GM15510 (cell line): ENCODE measurements around the gene IL15RA.

ENCODE experiments used
- POLR2A ChIP-seq: IDR thresholded peaks from 3 replicates; pipeline ENCODE4 v1.6.1; 2011; ENCODE audit warnings: borderline replicate concordance; ENCODE audit not compliant: insufficient read length; ENCODE audit errors: extremely low read depth

The IL15RA gene

DNA sequence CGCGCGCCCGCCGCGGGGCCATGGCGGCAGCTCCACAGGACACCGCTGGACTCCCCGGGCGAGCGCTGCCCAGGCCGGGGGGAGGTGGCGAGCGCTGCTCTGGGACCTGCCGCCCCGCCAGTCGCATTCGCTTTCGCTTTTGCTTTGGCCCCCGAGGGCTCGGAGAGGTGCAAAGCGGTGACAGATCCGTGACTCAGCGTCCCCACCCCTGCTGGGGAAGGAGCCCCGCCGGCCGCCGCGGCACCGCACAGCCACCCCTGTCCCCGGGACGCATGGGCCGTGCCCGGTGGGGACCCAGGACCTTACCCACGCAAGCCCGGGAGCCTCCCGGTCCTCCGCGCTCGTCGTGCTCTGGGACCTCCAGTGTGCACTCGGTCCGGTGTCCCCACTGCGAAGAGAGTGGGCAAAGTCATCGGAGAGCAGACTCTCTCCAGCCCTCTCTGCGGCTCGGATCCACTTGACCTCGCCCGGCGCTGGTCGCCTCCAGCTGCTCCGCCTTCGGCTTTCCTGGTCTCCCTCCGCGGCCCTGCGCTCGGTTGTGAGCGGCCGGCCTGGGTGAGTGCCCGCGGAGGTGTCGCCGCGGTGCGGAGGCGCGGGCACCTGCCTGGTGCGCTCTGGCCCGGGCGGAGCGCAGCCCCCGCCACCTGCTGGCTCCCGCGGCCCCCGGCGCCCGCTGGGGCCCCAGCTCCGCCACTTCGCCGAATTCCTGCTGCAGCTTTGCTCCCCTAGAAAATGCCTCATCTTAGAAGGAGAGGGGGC is at the start of gene IL15RA:
IL15RA (minus strand) TSS at position 73 of the 759 bp plus-strand sequence; CDS start at position 22, 51 bp downstream.
- peak; percentile 22 for TF ChIP-seq POLR2A

GRCh38 chr10:6025683-6026255 is 48.4 kb upstream of the IL15RA start:
- no peak for TF ChIP-seq POLR2A

GRCh38 chr10:6024334-6024682 is 47.0 kb upstream of the IL15RA start:
- TF ChIP-seq POLR2A = no peak

- TF ChIP-seq POLR2A = no peak
Measured at GRCh38 chr10:6023661-6024333, 46.5 kb upstream of the IL15RA start.

DNA sequence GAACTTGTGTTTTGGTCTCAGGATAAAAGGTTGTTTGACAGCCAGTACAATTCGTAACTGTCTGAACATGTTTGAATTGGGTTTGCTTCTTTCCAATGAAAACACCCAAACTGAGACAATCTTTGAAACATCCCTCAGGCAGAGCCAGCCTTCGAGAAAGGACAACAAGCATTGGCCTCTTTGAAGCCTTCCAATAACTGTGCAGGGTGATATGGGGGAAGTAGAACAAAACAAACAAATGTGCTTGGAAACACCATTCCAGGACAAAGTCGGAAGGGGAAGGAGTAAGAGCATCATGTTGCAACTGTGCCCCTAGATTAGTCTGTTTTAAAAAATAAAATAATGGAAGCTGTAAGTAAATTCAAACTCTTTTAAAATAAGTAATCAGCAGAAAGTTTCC is 45.3 kb upstream of the IL15RA start:
- TF ChIP-seq POLR2A = no peak

DNA sequence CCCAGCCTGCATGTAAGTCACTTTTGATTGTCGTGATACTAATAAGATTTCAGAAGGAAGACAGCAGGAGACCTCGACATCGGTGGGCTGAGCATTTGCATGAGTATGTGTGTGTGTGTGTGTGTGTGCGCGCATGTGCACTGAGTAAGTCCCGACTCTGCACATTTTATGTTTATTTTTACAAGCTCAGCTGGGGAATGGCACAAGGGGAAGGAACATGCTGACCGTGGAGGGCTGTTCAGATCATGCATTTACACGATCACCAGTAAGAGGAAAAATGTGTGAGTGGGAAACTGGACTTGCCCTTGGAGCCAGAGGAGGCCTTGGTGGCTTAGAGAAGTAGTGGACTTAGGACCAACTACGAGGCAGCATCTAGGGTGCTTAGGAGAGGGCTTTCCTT is 43.5 kb upstream of the IL15RA start:
- no peak for TF ChIP-seq POLR2A

GRCh38 chr10:6019796-6020195 is 42.5 kb upstream of the IL15RA start:
- no peak for TF ChIP-seq POLR2A

DNA sequence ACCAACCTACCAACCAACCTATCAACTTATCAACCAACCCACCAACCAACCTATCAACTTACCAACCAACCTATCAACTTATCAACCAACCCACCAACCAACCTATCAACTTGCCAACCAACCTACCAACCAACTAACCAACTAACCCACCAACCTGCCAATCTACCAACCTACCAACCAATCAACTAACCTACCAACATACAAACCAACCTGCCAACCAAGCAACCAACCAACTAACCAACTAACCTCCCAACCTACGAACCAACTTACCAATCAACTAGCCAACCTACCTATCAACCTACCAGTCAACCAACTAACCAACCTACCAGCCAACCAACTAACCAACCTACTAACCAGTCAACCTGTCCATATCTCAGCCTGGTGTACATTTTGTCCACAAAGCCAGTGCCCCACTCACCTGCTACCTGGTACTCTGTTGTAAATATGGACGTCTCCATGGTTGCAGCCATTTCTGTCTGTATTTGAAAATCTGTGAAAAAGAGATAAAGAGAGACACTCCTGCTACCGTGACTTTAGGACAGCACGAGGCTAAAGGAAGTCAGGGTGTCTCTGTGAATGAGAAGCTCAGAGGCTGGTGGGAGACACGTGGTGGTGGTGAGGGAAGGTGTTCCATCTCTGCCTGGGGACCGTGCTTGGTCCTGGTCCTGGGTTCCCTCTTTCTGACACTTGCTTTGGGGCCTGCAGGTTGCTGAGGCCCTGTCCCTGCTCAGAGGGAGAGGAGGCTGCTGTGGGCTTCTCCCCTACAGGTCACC is 41.9 kb upstream of the IL15RA start:
- TF ChIP-seq POLR2A = no peak

DNA sequence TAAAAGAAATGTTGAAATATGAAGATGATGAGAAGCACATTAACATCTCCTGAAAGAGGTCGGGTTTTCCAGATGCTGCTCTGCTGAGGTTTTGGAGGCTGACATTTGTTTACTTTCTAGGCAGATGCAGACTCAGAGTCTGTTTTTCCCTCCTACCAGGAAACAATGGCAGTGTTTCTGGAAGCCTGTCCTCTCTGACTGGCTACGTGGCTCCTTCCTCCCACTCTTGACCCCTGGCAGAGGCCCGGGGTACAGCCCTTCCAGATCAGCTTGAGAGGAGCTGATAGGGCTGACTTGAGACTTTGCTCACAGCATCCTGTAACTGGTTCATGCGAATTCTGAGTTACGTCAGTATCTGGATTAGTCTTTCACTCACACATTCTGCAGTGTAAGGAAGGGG is 41.1 kb upstream of the IL15RA start:
- TF ChIP-seq POLR2A = no peak

- TF ChIP-seq POLR2A = no peak
Measured at GRCh38 chr10:6017781-6018354, 40.5 kb upstream of the IL15RA start.

GRCh38 chr10:6014241-6014761 is 37.0 kb upstream of the IL15RA start:
- no peak for TF ChIP-seq POLR2A

- TF ChIP-seq POLR2A = no peak
Measured at GRCh38 chr10:6013413-6014192, 36.3 kb upstream of the IL15RA start.

DNA sequence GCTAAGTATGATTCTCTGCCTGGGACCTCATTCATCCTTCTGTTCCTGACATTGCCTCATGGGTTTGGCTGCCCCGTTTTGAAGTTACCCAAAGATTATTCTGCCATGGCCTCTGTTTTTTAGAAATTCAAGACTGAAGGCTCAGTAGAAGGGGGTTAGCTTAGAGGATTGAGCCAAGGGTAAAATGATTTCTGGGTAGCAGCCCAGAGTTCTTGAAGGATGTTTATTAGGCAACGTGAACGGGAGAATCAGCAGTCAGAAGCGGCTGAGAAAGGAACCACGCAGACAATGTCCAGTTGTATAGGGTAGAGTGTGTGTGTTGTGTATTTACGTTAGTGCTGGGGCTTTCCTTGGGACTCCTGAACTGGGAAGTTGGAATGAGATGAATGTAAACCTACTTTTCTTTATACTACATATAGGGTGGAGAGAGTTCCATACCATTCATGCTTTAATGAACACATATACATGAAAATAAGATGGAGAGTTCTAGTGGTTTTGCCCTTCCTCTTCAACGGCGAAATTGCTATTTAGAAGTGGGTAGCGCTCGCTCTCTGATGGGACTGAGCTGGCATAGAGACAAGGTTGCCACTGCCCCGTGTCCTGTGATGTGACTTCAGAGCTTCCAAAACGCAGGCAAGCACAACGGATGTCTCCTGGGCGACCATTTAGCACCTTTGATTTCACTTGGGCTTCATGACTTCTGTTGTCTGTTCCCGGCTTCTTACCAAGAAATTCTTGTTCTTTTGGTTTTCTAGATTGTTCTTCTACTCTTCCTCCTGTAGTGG is 35.0 kb upstream of the IL15RA start:
- no peak for TF ChIP-seq POLR2A
